HG02571 (cell line): ENCODE results near the gene REEP6.

ENCODE experiments used
- ATAC-seq: cut with Tn5 transposase; IDR thresholded peaks from one replicate; pipeline ENCODE4 v1.9.1; 2021; ENCODE audit warnings: mild to moderate bottlenecking, moderate library complexity; ENCODE audit not compliant: unreplicated experiment

REEP6 gene

DNA sequence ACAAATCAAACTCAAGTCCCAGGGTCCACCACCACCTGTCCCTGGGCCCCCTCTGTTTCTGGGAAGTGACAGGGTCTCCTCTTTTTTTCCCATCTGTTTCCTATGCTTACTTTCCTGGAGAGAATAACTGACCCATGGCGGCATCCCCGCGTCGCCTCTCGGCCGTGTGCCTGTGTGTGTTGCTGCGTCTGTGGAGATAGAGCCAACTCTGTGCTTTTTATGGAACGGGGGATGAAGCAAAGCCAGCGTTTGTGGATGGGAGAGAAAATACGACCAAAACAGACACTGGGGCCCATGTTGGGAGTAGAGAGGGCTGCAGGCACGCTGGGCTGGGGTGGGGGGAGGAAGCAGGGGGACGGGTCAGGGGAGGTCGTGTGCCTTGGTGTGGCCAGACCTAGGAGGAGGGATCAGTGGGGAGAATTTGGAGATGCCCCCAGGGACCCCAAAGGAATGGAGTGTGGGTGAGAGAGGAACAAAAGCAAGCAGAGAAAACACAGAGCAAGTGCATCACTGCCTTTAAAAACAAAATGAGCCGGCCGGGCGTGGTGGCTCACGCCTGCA lies 49.5 kb downstream of the REEP6 start:
- ATAC-seq = no peak
